Astrocyte (in vitro differentiated cells and primary cell): ENCODE measurements around the gene TARP.

Source experiments
- EZH2 ChIP-seq: IDR thresholded peaks from 2 replicates; pipeline ENCODE4 v1.6.1; 2012; ENCODE audit warnings: mild to moderate bottlenecking, low read length, inconsistent platforms; ENCODE audit not compliant: insufficient read depth
- TF ChIP-seq, protein P1 (sequence below): IDR thresholded peaks from 2 replicates; pipeline ENCODE4 v1.5.1; 2011; ENCODE audit warnings: low read depth, mild to moderate bottlenecking, inconsistent platforms, low read length, moderate library complexity; ENCODE audit not compliant: insufficient read depth

DNA sequence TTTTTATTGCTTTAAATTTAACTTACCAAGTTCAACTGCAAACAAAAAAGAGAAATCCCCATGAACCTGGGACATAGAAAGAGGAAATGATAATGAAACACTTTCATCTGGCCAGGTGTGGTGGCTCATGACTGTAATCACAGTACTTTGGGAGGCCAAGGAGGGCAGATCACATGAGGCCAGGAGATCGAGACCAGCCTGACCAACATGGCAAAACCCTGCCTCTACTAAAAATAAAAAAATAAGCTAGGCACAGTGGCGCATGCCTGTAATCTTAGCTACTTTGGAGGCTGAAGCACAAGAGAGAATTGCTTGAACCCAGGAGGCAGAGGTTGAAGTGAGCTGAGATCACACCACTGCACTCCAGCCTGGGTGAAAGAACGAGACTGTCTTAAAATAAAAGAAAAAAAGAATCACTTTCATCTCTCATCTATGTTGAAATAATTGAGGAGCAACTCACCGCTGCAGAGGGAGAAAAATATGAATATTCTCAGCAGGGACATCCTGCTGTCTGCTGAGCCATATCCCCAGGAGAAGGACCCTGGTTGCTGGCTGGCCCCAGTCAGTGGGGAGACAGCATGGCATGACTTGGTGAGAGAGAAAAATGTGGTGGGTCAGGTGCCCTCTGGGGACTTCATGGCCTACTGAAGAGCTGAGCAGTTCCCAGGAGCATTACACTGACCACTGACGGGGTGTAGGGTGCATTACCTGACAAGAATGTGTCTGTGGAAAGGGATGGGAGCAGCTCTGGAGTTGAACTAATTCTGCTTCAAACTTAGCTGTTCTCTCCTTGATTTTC, 22.8 kb upstream of the TARP start:
- TF ChIP-seq, protein P1, sequence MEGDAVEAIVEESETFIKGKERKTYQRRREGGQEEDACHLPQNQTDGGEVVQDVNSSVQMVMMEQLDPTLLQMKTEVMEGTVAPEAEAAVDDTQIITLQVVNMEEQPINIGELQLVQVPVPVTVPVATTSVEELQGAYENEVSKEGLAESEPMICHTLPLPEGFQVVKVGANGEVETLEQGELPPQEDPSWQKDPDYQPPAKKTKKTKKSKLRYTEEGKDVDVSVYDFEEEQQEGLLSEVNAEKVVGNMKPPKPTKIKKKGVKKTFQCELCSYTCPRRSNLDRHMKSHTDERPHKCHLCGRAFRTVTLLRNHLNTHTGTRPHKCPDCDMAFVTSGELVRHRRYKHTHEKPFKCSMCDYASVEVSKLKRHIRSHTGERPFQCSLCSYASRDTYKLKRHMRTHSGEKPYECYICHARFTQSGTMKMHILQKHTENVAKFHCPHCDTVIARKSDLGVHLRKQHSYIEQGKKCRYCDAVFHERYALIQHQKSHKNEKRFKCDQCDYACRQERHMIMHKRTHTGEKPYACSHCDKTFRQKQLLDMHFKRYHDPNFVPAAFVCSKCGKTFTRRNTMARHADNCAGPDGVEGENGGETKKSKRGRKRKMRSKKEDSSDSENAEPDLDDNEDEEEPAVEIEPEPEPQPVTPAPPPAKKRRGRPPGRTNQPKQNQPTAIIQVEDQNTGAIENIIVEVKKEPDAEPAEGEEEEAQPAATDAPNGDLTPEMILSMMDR, result no peak
- TF ChIP-seq EZH2, result no peak
